ENCODE measurements around the gene CDH23.

CDH23 gene

DNA sequence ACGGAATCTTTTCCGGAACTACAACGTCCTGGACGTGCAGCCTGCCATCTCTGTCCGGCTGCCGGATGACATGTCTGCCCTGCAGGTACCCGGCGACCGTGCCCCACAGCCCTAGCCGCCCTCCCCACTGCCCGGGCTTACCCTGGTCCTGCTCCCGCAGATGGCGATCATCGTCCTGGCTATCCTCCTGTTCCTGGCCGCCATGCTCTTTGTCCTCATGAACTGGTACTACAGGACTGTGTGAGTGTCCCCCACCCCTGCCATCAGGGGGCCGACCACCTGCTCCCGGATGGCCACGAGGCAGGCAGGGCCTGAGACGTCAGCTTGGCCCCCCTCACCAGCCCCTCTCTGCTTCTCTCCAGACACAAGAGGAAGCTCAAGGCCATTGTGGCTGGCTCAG, 414.6 kb downstream of the CDH23 start:
- Mint-ChIP-seq H3K4me1 (peaks cover 30% of the 10 kb centered on the region), H3K9me3 (no peaks in the 10 kb centered on the region)

GRCh38 chr10:71812016-71812912, 415.5 kb downstream of the CDH23 start:
- Mint-ChIP-seq H3K4me3 (no peak overlapping the region), H3K27me3 (ENCODE audit: low read depth, poor library complexity) (peaks cover 6% of the 10 kb centered on the region), H3K27ac (no peak overlapping the region), H3K36me3 (ENCODE audit: low read depth) (peaks cover 25% of the 10 kb centered on the region), H3K4me1 (peaks cover 30% of the 10 kb centered on the region), H3K9me3 (no peaks in the 10 kb centered on the region)
- TF ChIP-seq, protein P1, sequence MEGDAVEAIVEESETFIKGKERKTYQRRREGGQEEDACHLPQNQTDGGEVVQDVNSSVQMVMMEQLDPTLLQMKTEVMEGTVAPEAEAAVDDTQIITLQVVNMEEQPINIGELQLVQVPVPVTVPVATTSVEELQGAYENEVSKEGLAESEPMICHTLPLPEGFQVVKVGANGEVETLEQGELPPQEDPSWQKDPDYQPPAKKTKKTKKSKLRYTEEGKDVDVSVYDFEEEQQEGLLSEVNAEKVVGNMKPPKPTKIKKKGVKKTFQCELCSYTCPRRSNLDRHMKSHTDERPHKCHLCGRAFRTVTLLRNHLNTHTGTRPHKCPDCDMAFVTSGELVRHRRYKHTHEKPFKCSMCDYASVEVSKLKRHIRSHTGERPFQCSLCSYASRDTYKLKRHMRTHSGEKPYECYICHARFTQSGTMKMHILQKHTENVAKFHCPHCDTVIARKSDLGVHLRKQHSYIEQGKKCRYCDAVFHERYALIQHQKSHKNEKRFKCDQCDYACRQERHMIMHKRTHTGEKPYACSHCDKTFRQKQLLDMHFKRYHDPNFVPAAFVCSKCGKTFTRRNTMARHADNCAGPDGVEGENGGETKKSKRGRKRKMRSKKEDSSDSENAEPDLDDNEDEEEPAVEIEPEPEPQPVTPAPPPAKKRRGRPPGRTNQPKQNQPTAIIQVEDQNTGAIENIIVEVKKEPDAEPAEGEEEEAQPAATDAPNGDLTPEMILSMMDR (IDR thresholded peaks at IDR 0.05) = peak; percentile 65
- DNase-seq = peak; percentile 75

More for the DNA sequence above, 414.6 kb downstream of the CDH23 start:
- DNase-seq = no peak
- Mint-ChIP-seq H3K27me3 (ENCODE audit: low read depth, poor library complexity) (peaks cover 15% of the 10 kb centered on the region), H3K4me3 (no peak overlapping the region), H3K27ac (no peak overlapping the region), H3K36me3 (ENCODE audit: low read depth) (peaks cover 16% of the 10 kb centered on the region)
- TF ChIP-seq, protein P1 (IDR thresholded peaks at IDR 0.05) = no peak

DNA sequence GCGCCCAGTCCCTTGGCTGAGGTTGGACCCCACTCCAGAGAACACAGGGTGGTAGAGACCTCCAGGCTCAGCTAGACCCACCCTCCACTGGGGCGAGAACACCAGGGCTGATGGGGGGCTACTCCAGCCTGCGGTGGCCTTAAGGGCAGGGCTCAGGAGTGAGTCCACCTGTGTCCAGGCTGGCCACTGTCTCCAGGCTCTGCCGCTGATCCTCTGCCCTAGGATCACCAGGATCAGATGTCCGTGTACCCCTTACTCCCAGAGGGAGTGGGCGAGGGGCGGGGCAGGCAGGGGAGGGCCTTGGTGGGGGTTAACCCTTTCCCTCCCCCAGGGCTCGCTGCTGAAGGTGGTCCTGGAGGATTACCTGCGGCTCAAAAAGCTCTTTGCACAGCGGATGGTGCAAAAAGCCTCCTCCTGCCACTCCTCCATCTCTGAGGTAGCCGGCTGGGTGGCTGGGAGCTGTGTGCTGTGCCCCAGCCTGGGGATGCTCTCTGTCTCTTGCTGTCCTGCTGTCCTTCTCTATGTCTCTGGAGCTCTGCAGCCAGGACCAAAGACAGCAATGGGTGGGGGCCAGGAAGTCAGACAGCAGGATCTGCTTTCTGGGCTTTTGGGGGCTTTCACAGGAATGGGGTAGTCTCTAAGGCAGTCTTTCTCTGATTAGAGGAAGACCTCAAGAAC, 416.3 kb downstream of the CDH23 start:
- H3K27ac Mint-ChIP-seq = peak overlapping the region; percentile 75
- DNase-seq = no peak
- H3K4me1 Mint-ChIP-seq = peaks cover 30% of the 10 kb centered on the region
- H3K4me3 Mint-ChIP-seq = no peak overlapping the region
- peaks cover 3% of the 10 kb centered on the region for H3K27me3 Mint-ChIP-seq (ENCODE audit: low read depth, poor library complexity)
- H3K36me3 Mint-ChIP-seq (ENCODE audit: low read depth) = peaks cover 30% of the 10 kb centered on the region
- no peaks in the 10 kb centered on the region for H3K9me3 Mint-ChIP-seq
- TF ChIP-seq, protein P1 (IDR thresholded peaks at IDR 0.05) = no peak

DNA sequence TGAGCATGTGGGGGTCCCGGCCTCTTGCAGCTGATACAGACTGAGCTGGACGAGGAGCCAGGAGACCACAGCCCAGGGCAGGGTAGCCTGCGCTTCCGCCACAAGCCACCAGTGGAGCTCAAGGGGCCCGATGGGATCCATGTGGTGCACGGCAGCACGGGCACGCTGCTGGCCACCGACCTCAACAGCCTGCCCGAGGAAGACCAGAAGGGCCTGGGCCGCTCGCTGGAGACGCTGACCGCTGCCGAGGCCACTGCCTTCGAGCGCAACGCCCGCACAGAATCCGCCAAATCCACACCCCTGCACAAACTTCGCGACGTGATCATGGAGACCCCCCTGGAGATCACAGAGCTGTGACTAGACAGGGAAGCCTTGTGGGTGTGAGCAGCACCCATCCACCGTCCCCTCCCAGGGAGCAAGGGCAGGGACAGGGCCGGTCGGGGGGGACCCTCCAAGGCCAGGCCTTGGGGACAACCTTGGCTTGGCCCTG, 418.2 kb downstream of the CDH23 start:
- peaks cover 30% of the 10 kb centered on the region for H3K4me1 Mint-ChIP-seq
- DNase-seq = no peak
- H3K27me3 Mint-ChIP-seq (ENCODE audit: low read depth, poor library complexity) = no peaks in the 10 kb centered on the region
- H3K36me3 Mint-ChIP-seq (ENCODE audit: low read depth) = peaks cover 46% of the 10 kb centered on the region
- no peaks in the 10 kb centered on the region for H3K9me3 Mint-ChIP-seq
- H3K4me3 Mint-ChIP-seq = no peak overlapping the region
- TF ChIP-seq, protein P1 (IDR thresholded peaks at IDR 0.05) = no peak
- no peak overlapping the region for H3K27ac Mint-ChIP-seq

DNA sequence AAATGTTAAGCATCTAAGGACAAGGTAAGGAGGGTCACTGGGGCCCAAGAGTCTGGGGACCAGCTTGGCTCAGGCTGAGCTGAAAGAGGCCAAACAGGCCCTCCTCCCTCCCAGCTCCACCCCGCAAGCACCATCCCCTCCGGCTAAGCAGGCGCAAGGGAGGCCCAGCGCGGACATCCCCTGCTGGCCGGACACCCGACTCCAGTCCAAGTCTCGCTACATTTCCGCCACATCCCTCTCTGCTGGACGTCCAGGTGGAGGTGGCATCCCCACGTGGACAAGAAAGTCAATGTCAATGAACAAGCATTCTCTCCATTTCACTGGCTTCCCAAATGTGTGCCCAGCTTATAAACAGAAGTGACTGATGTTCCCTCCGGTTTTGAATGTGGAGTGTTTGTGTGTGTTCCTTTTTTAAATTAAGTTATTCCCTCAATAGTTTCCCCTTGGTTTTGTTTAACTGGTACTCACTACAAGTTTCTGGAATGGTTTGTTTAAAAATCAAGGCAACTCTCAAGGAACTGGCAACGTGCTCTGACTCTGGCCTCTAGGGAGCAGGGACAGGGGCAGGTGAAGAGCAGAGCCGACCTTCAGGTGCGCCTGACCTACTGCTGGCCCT, 418.9 kb downstream of the CDH23 start:
- H3K27ac Mint-ChIP-seq = peak overlapping the region; percentile 74
- H3K9me3 Mint-ChIP-seq = no peaks in the 10 kb centered on the region
- H3K36me3 Mint-ChIP-seq (ENCODE audit: low read depth) = peaks cover 46% of the 10 kb centered on the region
- no peaks in the 10 kb centered on the region for H3K27me3 Mint-ChIP-seq (ENCODE audit: low read depth, poor library complexity)
- H3K4me1 Mint-ChIP-seq = peaks cover 30% of the 10 kb centered on the region
- DNase-seq = no peak
- H3K4me3 Mint-ChIP-seq = no peak overlapping the region
- TF ChIP-seq, protein P1 (IDR thresholded peaks at IDR 0.05) = no peak
